GM19372 (cell line): ENCODE results near the gene DDX4.

Source experiments
- ATAC-seq: cut with Tn5 transposase; IDR thresholded peaks from one replicate; pipeline ENCODE4 v1.9.1; 2021; ENCODE audit warnings: mild to moderate bottlenecking, low read depth, moderate library complexity; ENCODE audit not compliant: unreplicated experiment

DDX4 gene

DNA sequence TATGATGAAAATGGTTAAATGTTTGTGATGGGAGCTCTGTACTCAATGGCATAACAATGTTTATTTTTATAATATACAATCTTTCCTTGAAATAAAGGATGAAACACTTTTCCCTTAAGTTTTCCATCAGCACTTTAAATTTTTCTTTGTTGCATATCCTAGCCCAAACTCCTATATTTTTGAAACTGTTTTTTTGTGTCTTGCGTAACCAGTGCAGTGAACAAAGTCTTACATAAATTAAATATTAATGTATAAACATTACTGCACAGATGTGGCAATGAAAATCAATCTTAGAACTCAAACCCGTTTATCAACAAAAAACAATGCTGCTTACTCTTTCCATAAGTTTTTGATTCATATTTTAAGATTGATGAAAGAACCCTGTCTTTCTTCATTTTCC is 79.2 kb downstream of the DDX4 start:
- no peak for ATAC-seq

DNA sequence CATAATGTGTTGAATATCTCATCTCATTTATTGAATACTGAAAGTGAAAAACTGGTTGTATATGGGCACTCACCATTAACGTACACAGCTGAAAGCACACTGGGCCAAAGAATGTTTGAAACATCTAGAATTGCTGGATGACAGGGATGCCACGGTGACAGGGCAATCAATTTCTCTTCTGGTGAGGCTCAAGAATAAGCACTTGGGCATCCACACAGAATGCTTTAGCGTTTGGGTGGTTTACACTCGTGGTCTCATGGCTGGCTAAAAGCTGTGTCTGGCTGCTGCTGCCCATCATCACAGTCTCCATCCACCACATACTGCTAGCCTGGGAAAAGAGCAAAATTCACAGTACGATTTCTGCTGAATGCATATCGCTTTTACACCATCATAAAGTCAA is 82.6 kb downstream of the DDX4 start:
- ATAC-seq = no peak

DNA sequence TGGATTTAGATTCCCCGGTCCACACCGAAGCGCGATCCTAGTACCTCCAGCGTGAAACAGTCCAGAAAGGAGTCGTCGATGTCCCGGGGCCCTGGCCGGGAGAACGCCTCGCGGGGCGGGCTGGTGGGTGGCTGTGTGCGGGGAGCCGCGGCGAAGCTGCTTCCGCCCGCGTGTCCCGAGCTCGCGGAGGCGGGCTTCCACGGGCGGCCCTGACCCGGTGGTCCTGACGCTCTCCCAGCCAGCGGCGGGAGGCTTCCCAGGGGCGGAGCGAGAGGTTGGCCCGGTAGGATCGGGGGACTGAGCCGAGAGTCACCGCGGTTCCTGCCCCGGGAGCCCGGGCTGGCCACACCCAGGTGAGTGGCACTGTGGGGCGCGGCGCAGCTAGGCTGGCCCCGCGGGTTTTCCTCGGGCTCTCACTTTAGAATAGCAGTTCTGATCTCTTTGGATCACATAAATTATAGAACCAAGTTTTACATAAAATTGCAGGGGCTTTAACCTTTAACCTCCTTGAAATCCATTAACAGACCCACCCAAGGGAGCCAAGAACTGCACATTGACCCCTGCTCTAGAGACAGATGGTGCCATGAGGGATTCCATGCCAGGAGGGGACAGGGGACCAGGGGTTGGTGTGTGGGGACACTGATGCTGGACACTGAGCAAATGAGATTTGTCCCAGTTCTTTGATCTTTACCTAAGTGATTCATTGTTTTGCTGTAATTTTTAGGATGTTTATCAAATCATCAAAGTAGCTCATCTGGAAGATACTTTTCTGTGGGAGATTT is 84.1 kb downstream of the DDX4 start:
- ATAC-seq = no peak

DNA sequence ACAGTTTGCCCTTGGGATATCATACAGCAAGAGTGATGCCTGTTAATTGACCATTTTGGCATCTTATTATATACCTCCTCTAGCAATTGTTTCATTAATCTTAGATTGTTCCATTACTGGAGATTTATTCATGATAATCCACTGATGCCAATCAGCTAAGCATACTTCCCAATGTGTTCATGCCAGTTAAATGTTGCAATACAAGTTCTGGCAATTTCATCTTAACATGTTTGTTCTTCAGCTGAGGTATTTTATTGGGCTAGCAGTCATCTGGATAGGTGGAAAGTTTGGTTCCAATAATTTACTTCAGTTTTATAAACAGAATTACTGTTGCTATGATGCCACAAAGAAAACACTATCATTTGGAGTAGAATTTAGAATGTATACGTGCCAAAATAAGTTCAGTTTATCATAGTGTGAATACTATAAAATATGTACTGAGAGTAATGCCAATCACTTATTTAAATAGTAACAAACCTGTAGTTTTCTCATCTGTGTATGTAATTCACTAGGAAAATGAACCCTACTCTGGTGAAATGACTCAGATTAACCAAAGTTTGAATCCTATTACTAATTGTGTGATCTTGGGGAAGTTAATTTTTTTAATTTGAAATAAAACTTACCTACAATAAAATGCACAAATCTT is 85.4 kb downstream of the DDX4 start:
- no peak for ATAC-seq

DNA sequence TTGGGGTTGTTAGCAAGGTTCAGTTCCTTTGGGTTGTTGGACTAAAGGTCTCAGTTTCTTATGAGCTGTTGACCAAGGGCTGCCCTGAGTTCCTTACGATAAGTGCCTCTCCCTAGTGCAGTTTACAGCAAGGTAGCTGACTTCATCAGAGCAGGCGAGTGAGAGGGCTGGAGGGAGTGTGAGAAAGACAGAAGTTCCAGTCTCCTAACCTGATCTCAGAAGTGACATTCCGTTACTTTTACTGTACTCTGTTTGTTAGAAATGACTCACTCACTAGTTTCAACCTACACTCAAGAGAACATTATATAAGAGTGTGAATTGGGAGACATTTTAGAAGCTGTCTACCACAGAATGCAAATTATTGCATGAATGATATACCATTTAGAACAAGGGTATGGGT is 92.1 kb downstream of the DDX4 start:
- ATAC-seq = no peak

DNA sequence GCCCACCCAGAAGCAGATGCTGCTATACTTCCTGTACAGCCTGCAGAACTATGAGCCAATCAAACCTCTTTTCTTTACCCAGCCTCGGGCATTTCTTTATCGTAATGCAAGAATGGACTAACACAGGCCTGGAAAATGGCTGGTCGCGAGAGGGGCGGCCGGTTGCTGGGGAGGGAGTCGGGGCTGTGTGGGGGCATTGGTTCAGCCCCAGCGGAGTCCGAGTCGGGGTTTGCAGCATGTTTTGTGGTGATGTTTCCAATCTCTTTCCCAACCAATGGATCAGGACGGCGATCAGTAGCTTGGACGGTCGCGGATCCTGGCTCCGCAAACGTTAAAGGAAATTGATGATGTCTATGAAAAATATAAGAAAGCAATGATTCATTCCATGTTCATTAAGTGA is 94.6 kb downstream of the DDX4 start:
- ATAC-seq = no peak

DNA sequence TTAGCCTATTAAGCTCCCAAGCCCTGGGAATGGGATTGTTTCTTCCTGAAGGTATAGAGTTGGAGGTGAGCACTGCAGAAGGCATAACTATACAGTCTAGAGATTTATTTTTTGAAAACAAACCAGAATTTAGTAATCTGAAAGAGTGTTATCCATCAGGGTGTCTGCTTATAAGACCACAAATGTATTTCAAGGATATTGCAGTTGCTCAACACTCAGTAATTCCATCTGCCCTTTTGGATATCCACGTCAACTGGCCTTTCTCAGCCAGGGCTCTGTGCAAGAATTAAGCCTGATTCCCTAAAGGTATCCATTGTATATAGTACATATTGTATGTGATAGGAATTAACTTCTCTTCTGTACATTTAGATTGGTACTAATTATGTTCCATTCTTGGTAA is 98.3 kb downstream of the DDX4 start:
- ATAC-seq = no peak

DNA sequence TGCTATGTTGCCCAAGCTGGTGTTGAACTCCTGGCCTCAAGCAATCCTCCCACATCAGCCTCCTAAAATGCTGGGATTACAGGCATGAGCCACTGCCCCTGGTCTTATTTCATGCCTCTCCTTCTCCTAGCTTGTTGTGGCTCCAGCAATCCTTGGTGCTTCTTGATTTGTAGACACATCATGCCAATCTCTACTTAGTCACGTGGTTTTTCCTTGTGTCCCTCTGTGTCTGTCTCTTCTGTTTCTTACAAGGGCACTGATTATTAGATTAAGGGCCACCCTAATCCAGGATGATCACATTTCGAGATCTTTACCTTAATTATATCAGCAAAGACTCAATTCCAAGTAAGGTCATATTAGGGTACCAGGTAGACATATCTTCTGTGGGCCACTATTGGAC is 104.1 kb downstream of the DDX4 start:
- no peak for ATAC-seq

DNA sequence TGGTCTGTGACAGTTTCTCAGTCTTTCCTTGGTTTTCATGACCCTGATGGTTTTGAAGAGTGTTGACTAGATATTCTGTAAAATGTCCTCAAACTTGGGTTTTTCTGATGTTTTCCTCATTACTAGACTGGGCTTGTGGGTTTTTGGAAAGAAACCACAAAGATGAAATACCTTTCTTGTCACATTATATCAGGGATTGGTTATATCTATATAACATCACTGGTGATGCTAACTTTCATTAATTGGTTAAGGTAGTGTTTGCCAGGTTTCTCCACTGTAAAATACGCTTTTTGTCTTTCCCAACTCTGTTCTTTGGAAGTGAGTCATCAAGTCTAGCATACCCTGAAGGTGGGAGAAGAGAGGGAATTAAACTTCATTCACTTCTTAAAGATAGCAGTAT is 110.0 kb downstream of the DDX4 start:
- ATAC-seq = no peak

DNA sequence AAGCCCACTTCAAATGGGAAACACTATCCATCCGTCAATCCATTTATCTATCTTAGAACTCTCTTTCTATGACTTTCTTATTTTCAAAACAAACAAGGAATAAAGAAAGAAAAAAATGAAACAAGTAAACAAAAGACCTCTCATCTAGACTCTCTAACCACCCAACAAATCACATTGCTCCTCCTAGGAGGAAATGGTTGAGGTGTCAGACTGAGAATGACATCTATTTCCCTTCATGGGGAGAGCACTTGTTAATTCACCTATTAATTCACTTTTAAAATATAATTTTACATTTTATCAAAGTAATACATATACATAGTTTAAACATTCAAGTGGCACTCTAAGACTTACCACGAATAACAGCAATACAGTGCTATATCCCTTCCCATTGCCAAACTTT is 110.9 kb downstream of the DDX4 start:
- no peak for ATAC-seq

DNA sequence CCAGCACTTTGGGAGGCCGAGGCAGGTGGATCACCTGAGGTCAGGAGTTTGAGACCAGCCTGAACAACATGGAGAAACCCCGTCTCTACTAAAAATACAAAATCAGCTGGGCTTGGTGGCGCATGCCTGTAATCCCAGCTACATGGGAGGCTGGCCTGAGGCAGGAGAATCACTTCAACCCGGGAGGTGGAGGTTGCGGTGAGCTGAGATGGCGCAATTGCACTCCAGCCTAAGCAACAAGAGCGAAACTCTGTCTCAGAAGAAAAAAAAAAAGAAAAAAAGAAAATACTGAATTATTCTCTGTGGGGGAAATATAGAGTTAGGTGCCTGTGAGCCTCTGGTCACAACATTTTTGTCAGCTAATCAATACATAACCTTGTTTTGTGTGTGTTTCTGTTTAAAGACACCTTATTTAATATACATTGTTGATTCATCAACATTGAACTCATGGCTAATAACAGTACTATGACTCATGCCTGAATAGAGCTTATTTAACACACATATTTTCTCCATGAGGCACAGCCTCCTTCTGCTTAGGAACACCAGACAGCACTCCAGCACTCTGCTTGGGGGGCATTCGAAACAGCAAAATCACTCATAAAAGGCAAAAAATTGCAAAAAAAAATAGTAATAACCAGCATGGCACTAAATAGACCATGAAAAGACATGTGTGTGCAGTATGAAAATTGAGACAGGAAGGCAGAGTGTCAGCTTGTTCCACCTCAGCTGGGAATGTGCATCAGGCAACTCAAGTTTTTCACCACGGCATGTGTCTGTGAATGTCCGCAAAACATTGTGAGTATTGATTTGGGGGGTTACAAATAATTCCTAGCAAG is 113.2 kb downstream of the DDX4 start, which contains the start of gene IL31RA:
Gene IL31RA, plus strand, starts transcription at position 519 of the 836 bp plus-strand sequence. Its CDS starts 214 bp downstream, at position 733.
- ATAC-seq = no peak

DNA sequence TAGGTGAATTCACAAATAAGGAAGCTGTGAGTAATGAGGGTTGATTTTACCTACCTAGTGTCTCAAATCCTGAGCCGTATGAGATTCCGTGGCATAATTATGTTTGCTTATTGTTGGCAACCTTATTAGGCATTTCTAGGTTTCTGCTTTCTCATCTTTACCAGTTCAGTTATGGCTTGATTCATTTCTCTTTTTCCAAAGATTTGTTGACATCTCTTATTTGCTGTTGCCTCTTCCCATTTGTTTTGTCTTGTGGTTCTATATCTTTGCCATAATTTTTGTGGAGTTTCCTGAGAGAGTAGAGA is 113.8 kb downstream of the DDX4 start:
- ATAC-seq = no peak

DNA sequence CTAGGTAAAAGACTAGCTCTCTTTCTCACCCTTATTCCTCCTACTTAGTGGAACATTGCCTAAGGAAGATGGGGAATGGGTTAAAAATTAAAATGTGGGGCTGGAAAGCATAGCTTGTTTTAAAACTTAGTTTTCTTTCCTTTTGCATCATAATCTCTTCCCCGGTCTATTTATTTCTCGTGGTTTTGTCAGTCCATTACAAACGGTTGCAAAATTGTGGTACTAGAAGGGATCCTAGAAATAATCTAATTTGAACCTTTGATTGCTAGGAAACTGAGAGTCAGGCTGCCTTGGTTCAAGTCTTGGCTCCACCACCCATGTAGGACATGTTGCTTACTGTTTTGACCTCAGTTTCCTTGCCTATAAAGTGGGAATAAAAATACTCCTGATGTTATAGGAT is 114.6 kb downstream of the DDX4 start:
- ATAC-seq = no peak

DNA sequence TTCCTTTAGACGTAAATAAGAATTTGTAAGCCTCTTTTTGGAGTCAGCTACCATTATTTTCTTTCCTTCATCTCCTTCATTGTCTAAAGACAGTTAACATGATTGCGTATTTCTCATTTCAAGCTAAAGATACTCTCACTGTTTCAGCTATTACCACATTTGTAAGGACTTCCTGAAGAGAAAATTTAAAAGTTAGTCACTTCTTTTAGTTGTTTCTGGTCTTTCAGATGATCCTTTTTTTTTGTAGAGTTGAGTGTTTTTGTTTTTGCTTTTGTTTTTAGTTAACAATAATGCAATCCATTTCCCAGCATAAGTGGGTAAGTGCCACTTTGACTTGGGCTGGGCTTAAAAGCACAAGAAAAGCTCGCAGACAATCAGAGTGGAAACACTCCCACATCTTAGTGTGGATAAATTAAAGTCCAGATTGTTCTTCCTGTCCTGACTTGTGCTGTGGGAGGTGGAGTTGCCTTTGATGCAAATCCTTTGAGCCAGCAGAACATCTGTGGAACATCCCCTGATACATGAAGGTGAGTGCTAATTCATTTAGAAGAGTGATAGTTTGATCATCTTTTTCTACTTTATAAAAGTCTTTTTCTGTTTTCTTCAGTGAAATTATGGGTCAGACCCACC is 115.3 kb downstream of the DDX4 start:
- ATAC-seq = no peak

DNA sequence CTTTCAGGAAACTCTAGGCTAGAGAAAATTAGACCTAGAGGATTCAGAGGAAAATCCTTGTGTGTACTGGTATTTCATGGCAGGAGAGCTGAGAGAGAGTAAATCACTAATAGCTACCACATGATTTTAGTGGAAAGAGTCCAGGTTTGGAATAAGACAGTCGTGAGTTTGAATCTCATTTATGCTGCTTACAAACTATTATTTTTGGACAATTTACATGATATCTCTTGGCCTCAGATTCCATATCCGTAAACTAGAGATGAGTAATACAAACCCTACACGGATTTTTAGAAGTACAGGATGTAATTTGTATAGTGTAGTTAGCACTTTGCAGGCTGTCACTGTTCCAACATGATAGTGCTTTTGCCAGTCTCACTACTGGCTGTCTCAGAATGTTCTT is 116.0 kb downstream of the DDX4 start:
- no peak for ATAC-seq

DNA sequence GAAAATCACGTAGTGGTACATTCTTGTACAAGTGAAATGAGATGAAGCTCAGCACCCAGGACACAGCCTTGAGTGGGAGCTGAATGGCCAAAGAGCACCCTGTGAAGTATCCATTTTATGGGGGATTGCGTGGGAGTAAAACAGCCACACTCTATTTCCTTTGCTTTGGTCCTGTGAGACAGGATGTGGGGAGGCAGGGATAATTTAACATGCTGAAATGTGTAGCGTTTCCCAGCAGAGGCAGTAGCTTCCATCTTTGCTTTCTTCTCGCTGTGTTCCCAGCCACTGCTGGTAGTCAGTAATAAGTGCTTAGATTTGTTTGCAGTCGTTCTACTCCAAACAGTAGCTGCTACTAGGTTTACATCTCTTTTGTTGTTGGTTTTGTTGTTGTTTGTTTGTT is 117.6 kb downstream of the DDX4 start:
- ATAC-seq = no peak

DNA sequence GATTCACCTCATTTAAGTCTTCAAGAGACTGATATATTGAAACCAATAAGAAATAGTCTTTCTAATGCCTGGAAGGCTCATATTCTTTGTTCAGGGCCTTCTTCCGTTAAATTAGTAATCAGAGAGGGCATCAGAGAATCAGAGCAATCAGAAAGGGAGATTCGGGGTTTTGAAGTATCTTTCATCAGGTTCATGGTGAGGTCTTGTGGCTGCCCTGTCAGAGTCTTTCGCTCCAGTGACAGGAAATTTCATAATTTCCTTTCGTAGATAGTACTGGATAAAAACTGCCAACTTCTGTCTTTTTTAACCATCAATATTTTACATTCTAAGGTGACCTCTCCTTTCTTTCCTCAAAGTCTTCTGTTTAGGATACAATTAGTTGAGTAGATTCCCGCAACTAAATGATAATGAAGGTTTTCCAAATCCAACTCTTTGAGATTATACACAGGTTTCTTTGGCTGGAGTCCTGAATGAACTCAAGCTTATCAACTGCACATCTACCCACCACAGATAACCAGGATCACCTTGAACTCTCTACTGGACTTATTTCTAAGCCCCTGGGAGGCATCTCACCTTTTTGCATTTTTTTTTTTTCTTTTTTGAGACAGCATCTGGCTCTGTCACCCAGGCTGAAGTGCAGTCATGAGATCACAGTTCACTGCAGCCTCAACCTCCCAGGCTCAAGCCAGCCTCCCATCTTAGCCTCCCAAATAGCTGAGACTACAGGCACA is 118.8 kb downstream of the DDX4 start:
- ATAC-seq = no peak

DNA sequence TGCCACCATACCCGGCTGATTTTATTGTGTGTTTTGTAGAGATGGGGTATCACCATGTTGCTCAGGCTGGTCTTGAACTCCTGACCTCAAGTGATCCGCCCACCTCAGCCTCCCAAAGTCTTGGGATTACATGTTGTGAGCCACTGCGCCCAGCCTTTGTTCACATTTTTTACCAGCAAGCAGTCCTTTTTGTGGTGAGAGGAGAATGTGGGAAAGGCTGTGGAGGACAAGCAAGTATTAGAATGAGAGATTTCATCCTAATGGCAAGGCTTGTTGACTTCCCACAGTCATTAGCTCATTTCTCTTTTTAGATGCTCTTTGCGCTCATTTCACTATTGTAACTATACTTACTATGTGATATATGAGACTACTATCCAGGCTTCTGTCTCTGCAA is 119.4 kb downstream of the DDX4 start:
- ATAC-seq = no peak

DNA sequence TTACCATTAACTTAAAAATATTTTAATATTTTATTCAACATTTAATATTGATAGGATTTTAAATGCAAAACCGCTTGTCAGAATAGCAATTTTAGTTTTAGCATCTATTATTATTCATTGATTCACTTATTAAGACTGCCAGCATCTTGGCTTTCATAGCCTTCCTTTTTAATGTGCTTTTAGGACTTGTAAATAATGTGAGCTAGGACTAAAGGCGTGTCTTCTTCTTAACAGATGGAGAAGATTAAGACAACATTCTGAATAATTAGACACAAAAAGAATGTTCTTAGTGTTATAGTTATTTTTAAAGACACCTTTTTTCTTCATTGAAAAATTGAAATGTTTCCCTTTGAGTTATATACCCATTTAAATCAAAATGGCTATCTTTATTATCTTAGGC is 120.2 kb downstream of the DDX4 start:
- no peak for ATAC-seq

DNA sequence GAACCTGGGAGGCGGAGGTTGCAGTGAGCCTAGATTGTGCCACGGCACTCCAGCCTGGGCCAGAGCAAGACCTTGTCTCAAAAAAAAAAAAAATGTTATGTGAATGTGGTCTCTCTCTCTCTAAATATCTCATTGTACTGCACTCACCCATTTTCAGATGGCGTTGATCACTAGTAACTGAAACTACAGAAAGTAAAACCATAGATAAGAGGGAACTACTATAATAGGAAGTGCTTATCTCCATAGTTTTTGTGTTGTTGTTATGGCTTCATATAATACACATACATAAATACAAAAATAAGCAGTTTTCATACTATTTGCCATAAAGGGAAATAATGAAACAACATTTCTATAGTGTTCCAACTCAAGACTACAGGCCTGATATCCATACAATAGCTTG is 122.4 kb downstream of the DDX4 start:
- ATAC-seq = no peak
